Measurements from ENCODE around the gene WASF2.
"Not testable (repeated sequence)": the region's sequence is repeated elsewhere in the genome, so short reads cannot be mapped to it uniquely, and the experiment has no call there.

Gene WASF2

GRCh38 chr1:27397749-27398148 lies 92.2 kb downstream of the WASF2 start:
- DNase-seq (ENCODE audit: low read depth): no peak

DNA sequence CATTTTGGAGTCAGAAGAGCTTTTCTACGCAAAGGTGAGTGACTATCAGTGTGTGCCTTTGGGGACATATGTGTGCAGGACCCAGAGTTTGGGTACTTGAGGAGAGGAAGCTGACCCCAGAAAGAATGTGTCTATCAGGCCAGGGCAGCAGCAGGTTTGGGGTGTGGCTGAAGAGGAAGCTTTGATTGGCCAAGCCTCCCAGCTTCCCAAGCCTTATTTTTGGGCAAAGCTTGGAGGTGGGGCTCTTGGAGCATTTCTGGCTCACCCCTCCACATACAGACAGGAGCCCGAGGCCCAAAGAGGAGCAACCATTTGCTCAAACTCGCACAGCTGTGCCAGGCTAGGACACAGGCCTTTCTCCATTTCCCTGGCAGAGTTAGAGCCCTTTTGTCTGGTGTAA lies 92.9 kb downstream of the WASF2 start:
- no peak for DNase-seq (ENCODE audit: low read depth)

DNA sequence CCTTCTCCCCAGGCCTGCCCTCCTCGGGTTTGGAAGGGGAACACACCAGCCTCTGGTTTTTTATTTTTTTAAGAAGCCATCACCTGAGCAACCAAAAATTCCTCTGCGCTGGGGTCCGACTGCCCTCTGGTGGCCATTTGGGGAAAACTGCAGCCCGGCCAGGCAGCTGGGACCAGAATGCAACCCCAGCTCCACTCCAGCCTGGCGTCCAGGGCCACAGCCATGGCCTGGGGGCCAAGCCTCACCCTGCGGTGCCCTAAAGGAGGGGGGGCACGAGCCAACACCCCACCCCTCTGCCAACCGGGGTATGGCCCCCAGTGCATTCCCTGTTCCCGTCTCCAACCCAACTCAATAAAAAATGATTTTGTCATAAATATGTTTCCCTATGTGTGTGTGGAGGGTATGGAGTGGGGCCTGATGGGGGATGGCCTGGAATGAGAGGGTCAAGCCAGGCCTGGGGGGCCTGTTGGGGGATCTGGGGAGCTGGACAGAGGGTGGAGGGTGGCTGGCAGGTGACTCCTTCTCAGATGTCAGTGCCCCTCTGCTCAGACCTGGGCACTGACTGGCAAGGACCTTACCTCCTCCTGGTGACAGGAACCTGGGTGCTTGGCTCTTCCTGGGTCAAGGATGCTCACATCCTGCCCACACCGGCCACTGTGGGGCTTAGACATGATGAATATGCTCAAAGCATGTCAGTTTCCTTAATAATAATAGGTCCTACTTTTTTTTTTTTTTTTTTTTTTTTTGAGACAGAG lies 94.3 kb downstream of the WASF2 start:
- peak; percentile 46 for DNase-seq (ENCODE audit: low read depth)

GRCh38 chr1:27394925-27395324 lies 95.0 kb downstream of the WASF2 start:
- no peak for DNase-seq (ENCODE audit: low read depth)

GRCh38 chr1:27394282-27394658 lies 95.7 kb downstream of the WASF2 start:
- DNase-seq (ENCODE audit: low read depth): no peak

GRCh38 chr1:27393641-27394281 lies 96.2 kb downstream of the WASF2 start:
- DNase-seq (ENCODE audit: low read depth): no peak

- no peak for DNase-seq (ENCODE audit: low read depth)
These were observed 97.0 kb downstream of the WASF2 start for GRCh38 chr1:27392778-27393635.

GRCh38 chr1:27392096-27392777 lies 97.7 kb downstream of the WASF2 start, which contains the start of gene GPR3:
Gene GPR3 (plus strand): TSS chr1:27392622. CDS start chr1:27393799, 1,177 bp downstream.
- DNase-seq (ENCODE audit: low read depth): peak; percentile 90

- DNase-seq (ENCODE audit: low read depth): no peak
These were observed 98.4 kb downstream of the WASF2 start for GRCh38 chr1:27391511-27392095.

DNA sequence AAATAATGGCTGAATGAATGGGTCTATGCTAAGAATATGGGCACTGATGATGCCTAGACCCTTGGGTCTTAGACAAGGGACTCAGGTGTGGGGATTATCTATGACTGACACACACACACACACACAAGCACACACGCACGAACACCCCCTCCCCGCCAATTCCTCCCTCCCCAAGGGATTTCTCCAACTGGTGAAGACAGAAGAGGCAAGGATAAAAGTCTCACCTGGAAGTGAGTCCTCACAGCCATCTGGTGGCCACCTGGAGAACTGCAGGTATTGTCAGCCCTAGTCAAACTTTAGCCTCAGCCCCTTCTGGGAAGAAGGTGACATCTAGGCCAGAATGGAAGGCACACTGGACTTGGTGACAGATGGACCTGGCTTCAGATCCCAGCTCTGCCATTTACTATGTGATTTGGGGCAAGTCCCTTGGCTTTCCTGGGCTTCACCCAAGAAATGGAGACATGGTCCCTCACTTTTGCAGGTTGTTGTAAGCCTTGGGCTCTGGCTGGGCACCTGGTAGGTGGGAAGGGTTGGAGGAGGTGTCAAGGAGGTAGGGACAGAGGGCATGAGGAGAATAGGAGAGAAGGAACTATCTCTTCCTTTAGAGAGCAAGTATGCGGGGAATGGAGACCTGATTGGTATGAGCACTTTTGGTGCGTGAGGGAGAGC lies 101.5 kb downstream of the WASF2 start:
- DNase-seq (ENCODE audit: low read depth): peak; percentile 47

- DNase-seq (ENCODE audit: low read depth): not testable (repeated sequence)
These were observed 105.2 kb downstream of the WASF2 start for GRCh38 chr1:27384797-27385196.

DNA sequence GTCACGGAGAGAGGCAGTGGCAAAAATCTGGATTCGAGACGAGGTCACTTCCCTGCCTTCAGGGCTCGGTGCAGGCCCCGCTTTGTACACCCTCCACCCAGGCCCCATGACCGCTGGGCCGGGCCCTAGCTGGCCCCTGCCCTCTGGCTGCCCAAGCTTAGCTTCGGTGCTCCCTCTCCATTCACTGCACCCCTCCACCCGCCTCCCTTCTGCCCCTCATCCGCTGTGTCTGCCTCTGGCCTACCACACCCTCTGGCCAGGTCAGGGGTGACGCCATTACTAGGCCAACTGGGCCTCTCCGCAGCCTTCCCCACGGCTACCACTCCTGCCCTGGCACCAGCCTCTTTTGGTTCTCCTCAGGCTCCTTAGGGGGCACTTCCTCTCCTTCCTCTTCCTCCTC lies 106.3 kb downstream of the WASF2 start:
- DNase-seq (ENCODE audit: low read depth): no peak

- DNase-seq (ENCODE audit: low read depth): no peak
These were observed 106.8 kb downstream of the WASF2 start, which contains the start of gene CD164L2 for GRCh38 chr1:27383039-27383605. Gene CD164L2 (minus strand): TSS chr1:27383333. CDS start chr1:27383239, 94 bp downstream.

- DNase-seq (ENCODE audit: low read depth): no peak
These were observed 107.8 kb downstream of the WASF2 start for GRCh38 chr1:27381969-27382762.

GRCh38 chr1:27380766-27381733 lies 108.9 kb downstream of the WASF2 start:
- no peak for DNase-seq (ENCODE audit: low read depth)

GRCh38 chr1:27380224-27380623 lies 109.7 kb downstream of the WASF2 start:
- DNase-seq (ENCODE audit: low read depth): no peak

GRCh38 chr1:27379564-27380122 lies 110.3 kb downstream of the WASF2 start:
- DNase-seq (ENCODE audit: low read depth): no peak

- DNase-seq (ENCODE audit: low read depth): no peak
These were observed 112.0 kb downstream of the WASF2 start for GRCh38 chr1:27377760-27378495.
